Endothelial cell of umbilical vein (primary cell): ENCODE results near the gene ZFR2. TPM values are rescaled to one million over a fixed set of nuclear protein-coding genes. Genes with fewer than 3 reads are reported as not detected.

ENCODE experiments used
- BruUV-seq: library from RNA; stranded (reverse); fragments of 400-500 nt; replicated peaks from 2 replicates; lab custom pipeline; 2021; lab: Mats Ljungman, UMichigan
- CTCF ChIA-PET: fragments of 300-600, 350-600 bp; sonication (Branson Sonifier 250); formaldehyde crosslinking; loops from one replicate; lab custom pipeline; 2021; ENCODE audit warnings: antibody characterized with exemption, inconsistent platforms; lab: Charles Lee
- POLR2A ChIA-PET: fragments of 300-600, 350-600 bp; sonication (Branson Sonifier 250); formaldehyde crosslinking; loops from one replicate; lab custom pipeline; 2021; ENCODE audit warnings: antibody characterized with exemption, inconsistent platforms; lab: Charles Lee
- DNase-seq: peaks from one replicate; pipeline ENCODE4 v3.0.0-alpha.2; 2011; ENCODE audit warnings: low read depth, low spot score
- FAIRE-seq: peaks from 2 replicates; lab custom pipeline; 2011; peaks lifted over from hg19 to GRCh38; lab: Jason Lieb, UNC
- H2AFZ ChIP-seq: 2 replicates; pipeline ENCODE4 v1.6.0; 2012; ENCODE audit warnings: low read depth, low read length, control low read depth, inconsistent platforms
- H3K27ac ChIP-seq: 2 replicates; pipeline ENCODE4 v1.5.1; 2011; ENCODE audit warnings: low read depth, mild to moderate bottlenecking, control low read depth, low read length, moderate library complexity; ENCODE audit not compliant: insufficient read depth
- H3K27me3 ChIP-seq, 2 experiments: 2 replicates each; pipeline versions ENCODE4 v1.6.0 to v1.6.1; 2011; ENCODE audit warnings: low read length in 2 of 2, mixed read lengths in 1 of 2; ENCODE audit not compliant: control insufficient read depth in 2 of 2, insufficient read depth in 2 of 2
- H3K36me3 ChIP-seq, 2 experiments: 2 replicates in 1 of 2; 3 replicates in 1 of 2; pipeline ENCODE4 v1.5.1; 2011; ENCODE audit warnings: low read length in 2 of 2, mild to moderate bottlenecking in 1 of 2, moderate library complexity in 1 of 2; ENCODE audit not compliant: control insufficient read depth in 2 of 2, insufficient read depth in 2 of 2; ENCODE audit errors: extremely low read depth in 1 of 2
- H3K4me1 ChIP-seq: 3 replicates; pipeline ENCODE4 v1.5.1; 2011; ENCODE audit warnings: mild to moderate bottlenecking, low read length; ENCODE audit not compliant: control insufficient read depth, insufficient read depth; ENCODE audit errors: extremely low read depth
- H3K4me2 ChIP-seq: 2 replicates; pipeline ENCODE4 v1.6.1; 2011; ENCODE audit warnings: low read length, control low read depth, mixed read lengths; ENCODE audit not compliant: insufficient read depth
- H3K4me3 ChIP-seq, 3 experiments: fragments of 200-600 bp in 1 of 3; sonication (generic), shearing (Covaris generic) in 1 of 3; replicated peaks in 1 of 3; 2 replicates each; pipeline ENCODE4 v1.5.1; 2011 to 2016; ENCODE audit warnings: control low read depth in 3 of 3, low read length in 3 of 3, mild to moderate bottlenecking in 2 of 3, inconsistent platforms in 1 of 3, low read depth in 1 of 3, moderate library complexity in 1 of 3; ENCODE audit not compliant: insufficient read depth in 1 of 3
- H3K79me2 ChIP-seq: 2 replicates; pipeline ENCODE4 v1.6.0; 2012; ENCODE audit warnings: low read length, inconsistent platforms; ENCODE audit not compliant: control insufficient read depth, insufficient read depth
- H3K9ac ChIP-seq: replicated peaks from 2 replicates; pipeline ENCODE3; 2011; ENCODE audit warnings: low read length, control low read depth; ENCODE audit not compliant: insufficient read depth; ENCODE audit errors: extremely low read depth
- H3K9me1 ChIP-seq: replicated peaks from 3 replicates; pipeline ENCODE4 v1.6.0; 2011; ENCODE audit warnings: mild to moderate bottlenecking, low read length; ENCODE audit not compliant: control insufficient read depth, insufficient read depth; ENCODE audit errors: extremely low read depth
- H3K9me3 ChIP-seq: replicated peaks from 2 replicates; pipeline ENCODE4 v1.5.1; 2012; ENCODE audit warnings: low read length, inconsistent platforms; ENCODE audit not compliant: control insufficient read depth, insufficient read depth
- H4K20me1 ChIP-seq: replicated peaks from 2 replicates; pipeline ENCODE3; 2011; ENCODE audit warnings: mild to moderate bottlenecking, low read length; ENCODE audit not compliant: control insufficient read depth, insufficient read depth; ENCODE audit errors: extremely low read depth
- EZH2 ChIP-seq: IDR thresholded peaks from 2 replicates; pipeline ENCODE4 v1.6.1; 2012; ENCODE audit warnings: borderline replicate concordance, low read depth, mild to moderate bottlenecking, moderate library complexity, low read length, inconsistent platforms; ENCODE audit not compliant: severe bottlenecking
- FOS ChIP-seq: IDR thresholded peaks from 2 replicates; pipeline ENCODE4 v1.6.1; 2011; ENCODE audit warnings: mild to moderate bottlenecking, low read length, moderate library complexity, borderline replicate concordance; ENCODE audit not compliant: insufficient read depth
- GATA2 ChIP-seq: IDR thresholded peaks from 2 replicates; pipeline ENCODE4 v1.7.0; 2011; ENCODE audit warnings: low read depth, mild to moderate bottlenecking, moderate library complexity, mixed read lengths, low read length; ENCODE audit not compliant: insufficient read length, insufficient read depth
- JUN ChIP-seq: IDR thresholded peaks from 2 replicates; pipeline ENCODE4 v1.6.1; 2011; ENCODE audit warnings: borderline replicate concordance, low read depth; ENCODE audit not compliant: insufficient read length, insufficient read depth
- MYC ChIP-seq: IDR thresholded peaks from one replicate; pipeline ENCODE4 v1.6.1; 2011; ENCODE audit warnings: mild to moderate bottlenecking, low read depth, low read length
- POLR2A ChIP-seq: IDR thresholded peaks from 2 replicates; pipeline ENCODE4 v1.6.1; 2012; ENCODE audit warnings: low read depth, mild to moderate bottlenecking, control low read depth, low read length
- POLR2AphosphoS5 ChIP-seq: IDR thresholded peaks from 2 replicates; pipeline ENCODE4 v1.6.1; 2012; ENCODE audit warnings: low read depth, mild to moderate bottlenecking, control low read depth, low read length, moderate library complexity; ENCODE audit not compliant: insufficient read depth
- dilution Hi-C: fragments of 300-500 bp; cut with MboI; formaldehyde crosslinking; loops from one replicate; pipeline ENCODE4 v1.15.0; 2019; ENCODE audit warnings: low sequenced_read_pairs; ENCODE audit not compliant: extremely low pct_ligation_motif_present
- intact Hi-C: fragments of 100-400 bp; cut with micrococcal nuclease; formaldehyde crosslinking; loops from one replicate; pipeline ENCODE4 v1.10.0; 2022
- polyA plus RNA-seq, 4 experiments: library from polyadenylated mRNA; depleted of rRNA in 3 of 4; stranded (reverse) in 3 of 4; unstranded in 1 of 4; fragments of >200 nt; gene quantifications; 2 replicates each; pipeline versions ENCODE4 v1.2.1 to v1.2.3, GENCODE V29; 2011 to 2012; ENCODE audit warnings: missing spikeins in 1 of 4
- total RNA-seq: library from RNA; stranded (reverse); gene quantifications from 2 replicates; pipeline ENCODE4 v1.2.3, GENCODE V29; 2021
- TF ChIP-seq, protein P1 (sequence below): IDR thresholded peaks from 2 replicates; pipeline ENCODE4 v1.6.1; 2011; ENCODE audit not compliant: insufficient read depth, insufficient read length
- TF ChIP-seq, protein P2 (sequence below), 2 donors: IDR thresholded peaks; 1 replicate in 1 of 2; 2 replicates in 1 of 2; pipeline ENCODE4 v1.5.1; 2011; ENCODE audit warnings: low read length in 2 of 2, mild to moderate bottlenecking in 2 of 2, moderate library complexity in 2 of 2, control low read depth in 1 of 2, inconsistent platforms in 1 of 2, low read depth in 1 of 2; ENCODE audit not compliant: insufficient read depth in 1 of 2; ENCODE audit errors: extremely low read depth in 1 of 2

ZFR2 gene
- total and polyA plus RNA-seq, 2 donors (not counting 3 experiments of a cell fraction or from before 2014, with no cell fraction given) = not detected

DNA sequence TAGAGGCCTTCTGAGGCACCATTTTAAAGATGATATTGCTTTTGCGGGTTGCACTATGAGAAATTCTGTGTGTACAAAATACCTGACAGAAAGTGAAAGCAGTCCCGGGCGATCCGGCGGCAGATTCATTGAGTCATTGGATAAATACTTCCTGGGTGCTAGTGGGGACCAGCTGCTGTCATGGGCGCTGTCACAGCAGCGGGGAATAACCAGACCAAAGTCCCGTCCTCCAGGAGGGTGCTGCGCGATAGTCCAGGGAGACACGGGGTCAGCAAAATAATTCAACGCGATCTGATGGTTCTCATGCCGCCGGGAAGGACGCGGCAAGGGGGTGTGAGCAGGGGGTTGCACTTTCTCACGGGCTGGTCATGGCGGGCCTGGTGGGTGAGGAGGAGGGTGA lies 13.5 kb downstream of the ZFR2 start:
- no peak overlapping the region for H3K27ac ChIP-seq
- no peak for DNase-seq
- dilution Hi-C loops (no loop called here), intact Hi-C loops (no loop called here)
- no peaks in the 10 kb centered on the region for H3K9me1 ChIP-seq
- no peak overlapping the region for H3K4me2 ChIP-seq
- no peaks in the 10 kb centered on the region for H4K20me1 ChIP-seq
- no peaks in the 10 kb centered on the region for H3K27me3 ChIP-seq
- H3K79me2 ChIP-seq = no peaks in the 10 kb centered on the region
- no peaks in the 10 kb centered on the region for H3K36me3 ChIP-seq
- no peaks in the 10 kb centered on the region for H3K4me1 ChIP-seq
- BruUV-seq = no TSS peak
- H3K9me3 ChIP-seq = no peaks in the 10 kb centered on the region
- CTCF ChIA-PET = no interaction called here
- H3K9ac ChIP-seq = no peak overlapping the region
- H2AFZ ChIP-seq = no peak overlapping the region
- no peak for TF ChIP-seq MYC
- no peak for TF ChIP-seq EZH2
- no peak for TF ChIP-seq POLR2A
- no peak for TF ChIP-seq FOS
- TF ChIP-seq GATA2 = no peak
- TF ChIP-seq, protein P1, sequence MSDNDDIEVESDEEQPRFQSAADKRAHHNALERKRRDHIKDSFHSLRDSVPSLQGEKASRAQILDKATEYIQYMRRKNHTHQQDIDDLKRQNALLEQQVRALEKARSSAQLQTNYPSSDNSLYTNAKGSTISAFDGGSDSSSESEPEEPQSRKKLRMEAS = no peak
- TF ChIP-seq, protein P2, sequence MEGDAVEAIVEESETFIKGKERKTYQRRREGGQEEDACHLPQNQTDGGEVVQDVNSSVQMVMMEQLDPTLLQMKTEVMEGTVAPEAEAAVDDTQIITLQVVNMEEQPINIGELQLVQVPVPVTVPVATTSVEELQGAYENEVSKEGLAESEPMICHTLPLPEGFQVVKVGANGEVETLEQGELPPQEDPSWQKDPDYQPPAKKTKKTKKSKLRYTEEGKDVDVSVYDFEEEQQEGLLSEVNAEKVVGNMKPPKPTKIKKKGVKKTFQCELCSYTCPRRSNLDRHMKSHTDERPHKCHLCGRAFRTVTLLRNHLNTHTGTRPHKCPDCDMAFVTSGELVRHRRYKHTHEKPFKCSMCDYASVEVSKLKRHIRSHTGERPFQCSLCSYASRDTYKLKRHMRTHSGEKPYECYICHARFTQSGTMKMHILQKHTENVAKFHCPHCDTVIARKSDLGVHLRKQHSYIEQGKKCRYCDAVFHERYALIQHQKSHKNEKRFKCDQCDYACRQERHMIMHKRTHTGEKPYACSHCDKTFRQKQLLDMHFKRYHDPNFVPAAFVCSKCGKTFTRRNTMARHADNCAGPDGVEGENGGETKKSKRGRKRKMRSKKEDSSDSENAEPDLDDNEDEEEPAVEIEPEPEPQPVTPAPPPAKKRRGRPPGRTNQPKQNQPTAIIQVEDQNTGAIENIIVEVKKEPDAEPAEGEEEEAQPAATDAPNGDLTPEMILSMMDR (IDR thresholded peaks at IDR 0.05; ENCODE audit: extremely low read depth in 1 of 2, insufficient read depth in 1 of 2, low read depth in 1 of 2, low read length in 2 of 2) = no peak
- no peak for TF ChIP-seq POLR2AphosphoS5
- TF ChIP-seq JUN = no peak
- POLR2A ChIA-PET = no interaction called here
- no peak for FAIRE-seq
- no peak overlapping the region for H3K4me3 ChIP-seq
